Tibial artery (tissue), 4 donors: ENCODE data around the gene GATA3.

ENCODE experiments used
- DNase-seq, 2 donors: peaks; one replicate each; pipeline ENCODE4 v3.0.0-alpha.2; 2019
- H3K27ac ChIP-seq, 2 donors: fragments of 200-600 bp; sonication (generic) in 1 of 2; 1 replicate in 1 of 2; 2 replicates in 1 of 2; pipeline ENCODE4 v1.5.1; 2018 to 2019; ENCODE audit warnings: mild to moderate bottlenecking in 1 of 2
- H3K27me3 ChIP-seq, 2 donors: fragments of 200-600 bp; sonication (generic) in 1 of 2; one replicate each; pipeline versions ENCODE4 v1.5.1 to v1.6.0; 2016 to 2019
- H3K36me3 ChIP-seq, 3 donors: fragments of 200-600 bp; sonication (generic) in 2 of 3; one replicate each; pipeline ENCODE4 v1.5.1; 2016 to 2019; ENCODE audit warnings: mild to moderate bottlenecking in 2 of 3
- H3K4me1 ChIP-seq, 4 donors: fragments of 200-600 bp; sonication (generic) in 2 of 4; 1 replicate in 3 of 4; 2 replicates in 1 of 4; pipeline ENCODE4 v1.5.1; 2016 to 2019
- H3K4me3 ChIP-seq, 2 donors: fragments of 200-600 bp; sonication (generic) in 1 of 2; 1 replicate in 1 of 2; 2 replicates in 1 of 2; pipeline ENCODE4 v1.5.1; 2018 to 2019; ENCODE audit warnings: mild to moderate bottlenecking in 2 of 2
- H3K9me3 ChIP-seq, 3 donors: fragments of 200-600 bp; sonication (generic) in 1 of 3; one replicate each; pipeline ENCODE4 v1.5.1; 2016 to 2019
- CTCF ChIP-seq, 2 experiments: fragments of 200-600 bp in 1 of 2; fragments of 450-650 bp in 1 of 2; IDR thresholded peaks; one replicate each; pipeline ENCODE4 v1.5.1; 2017 to 2019; ENCODE audit warnings: antibody characterized with exemption in 2 of 2, mild to moderate bottlenecking in 1 of 2, moderate library complexity in 1 of 2
- intact Hi-C: fragments of 100-400 bp; cut with DNase I; formaldehyde crosslinking; loops from one replicate; pipeline ENCODE4 v1.15.0; 2023; ENCODE audit warnings: low total_unique reads

GATA3 gene

GRCh38 chr10:8059191-8059936 is 4.9 kb downstream of the GATA3 start:
- no peak for DNase-seq
- Histone ChIP-seq H3K9me3 (no peaks in the 10 kb centered on the region), H3K4me1 (peaks cover 0 to 16% (median 12%) of the 10 kb centered on the region in 4 donors), H3K4me3 (no peak overlapping the region), H3K27me3 (peaks cover 0 to 87% of the 10 kb centered on the region in 2 donors), H3K36me3 (no peaks in the 10 kb centered on the region), H3K27ac (no peak overlapping the region)
- no peak for TF ChIP-seq CTCF (IDR thresholded peaks at IDR 0.05)
- intact Hi-C loops, result no loop called here

GRCh38 chr10:8060010-8060703 is 5.7 kb downstream of the GATA3 start:
- no peak for DNase-seq
- H3K9me3 ChIP-seq, result no peaks in the 10 kb centered on the region
- intact Hi-C loops, result no loop called here
- no peak overlapping the region for H3K27ac ChIP-seq
- TF ChIP-seq CTCF (IDR thresholded peaks at IDR 0.05), result no peak
- H3K36me3 ChIP-seq, result no peaks in the 10 kb centered on the region
- peaks cover 0 to 82% of the 10 kb centered on the region in 2 donors for H3K27me3 ChIP-seq
- no peak overlapping the region for H3K4me3 ChIP-seq
- H3K4me1 ChIP-seq, result peaks cover 0 to 8% (median 5%) of the 10 kb centered on the region in 4 donors

- no peak for DNase-seq
- intact Hi-C loops, result no loop called here
- peaks cover 0 to 2% (median 0%) of the 10 kb centered on the region in 4 donors for H3K4me1 ChIP-seq
- H3K27me3 ChIP-seq, result peaks cover 0 to 77% of the 10 kb centered on the region in 2 donors
- no peak overlapping the region for H3K4me3 ChIP-seq
- no peaks in the 10 kb centered on the region for H3K9me3 ChIP-seq
- no peaks in the 10 kb centered on the region for H3K36me3 ChIP-seq
- TF ChIP-seq CTCF (IDR thresholded peaks at IDR 0.05), result no peak
- no peak overlapping the region for H3K27ac ChIP-seq
Measured at GRCh38 chr10:8060704-8061121, 6.2 kb downstream of the GATA3 start.

GRCh38 chr10:8061274-8062211 is 7.1 kb downstream of the GATA3 start:
- Histone ChIP-seq H3K36me3 (no peaks in the 10 kb centered on the region), H3K4me3 (no peak overlapping the region), H3K27ac (no peak overlapping the region), H3K9me3 (no peaks in the 10 kb centered on the region), H3K4me1 (no peaks in the 10 kb centered on the region), H3K27me3 (peaks cover 0 to 71% of the 10 kb centered on the region in 2 donors)
- intact Hi-C loops, result no loop called here
- no peak for TF ChIP-seq CTCF (IDR thresholded peaks at IDR 0.05)
- DNase-seq, result no peak

GRCh38 chr10:8063128-8063908 is 8.8 kb downstream of the GATA3 start:
- H3K4me3 ChIP-seq, result no peak overlapping the region

More at GRCh38 chr10:8063128-8063908, 8.8 kb downstream of the GATA3 start:
- DNase-seq, result no peak
- H3K27ac ChIP-seq, result no peak overlapping the region
- H3K27me3 ChIP-seq, result peaks cover 0 to 61% of the 10 kb centered on the region in 2 donors
- TF ChIP-seq CTCF (IDR thresholded peaks at IDR 0.05), result no peak
- H3K36me3 ChIP-seq, result no peaks in the 10 kb centered on the region
- no peaks in the 10 kb centered on the region for H3K9me3 ChIP-seq
- no peaks in the 10 kb centered on the region for H3K4me1 ChIP-seq
- intact Hi-C loops, result no loop called here
